IPS-20b (cell line): Measurements from ENCODE around the gene ASIC1.
"Not testable (repeated sequence)": the region's sequence is repeated elsewhere in the genome, so short reads cannot be mapped to it uniquely, and the experiment has no call there.

Experiments used
- H3K27ac ChIP-seq: one replicate; pipeline ENCODE4 v1.5.1; 2013; ENCODE audit warnings: low read length
- H3K27me3 ChIP-seq: 2 replicates; pipeline ENCODE4 v1.6.1; 2013; ENCODE audit warnings: mild to moderate bottlenecking, low read length, inconsistent platforms; ENCODE audit not compliant: insufficient read depth
- H3K36me3 ChIP-seq: 2 replicates; pipeline ENCODE4 v1.6.1; 2013; ENCODE audit warnings: low read depth, mild to moderate bottlenecking, inconsistent platforms, low read length, moderate library complexity; ENCODE audit not compliant: insufficient read depth
- H3K4me1 ChIP-seq: 2 replicates; pipeline ENCODE4 v1.6.1; 2013; ENCODE audit warnings: mild to moderate bottlenecking, control low read depth, inconsistent platforms, low read length, moderate library complexity; ENCODE audit not compliant: insufficient read depth
- H3K4me3 ChIP-seq: 2 replicates; pipeline ENCODE4 v1.5.1; 2013; ENCODE audit warnings: mild to moderate bottlenecking, low read length, inconsistent platforms
- H3K9ac ChIP-seq: 2 replicates; pipeline ENCODE4 v1.6.1; 2013; ENCODE audit warnings: low read depth, mild to moderate bottlenecking, inconsistent platforms, low read length, moderate library complexity
- H3K9me3 ChIP-seq: 2 replicates; pipeline ENCODE4 v1.6.1; 2013; ENCODE audit warnings: mild to moderate bottlenecking, low read depth, low read length, inconsistent platforms; ENCODE audit not compliant: insufficient read depth

Gene ASIC1

GRCh38 chr12:50079771-50080170 is 22.4 kb downstream of the ASIC1 start:
- Histone ChIP-seq H3K27me3 (peaks cover 28% of the 10 kb centered on the region), H3K4me3 (no peak overlapping the region), H3K4me1 (no peaks in the 10 kb centered on the region), H3K27ac (no peak overlapping the region), H3K9me3 (no peaks in the 10 kb centered on the region), H3K9ac (no peak overlapping the region), H3K36me3 (no peaks in the 10 kb centered on the region)

DNA sequence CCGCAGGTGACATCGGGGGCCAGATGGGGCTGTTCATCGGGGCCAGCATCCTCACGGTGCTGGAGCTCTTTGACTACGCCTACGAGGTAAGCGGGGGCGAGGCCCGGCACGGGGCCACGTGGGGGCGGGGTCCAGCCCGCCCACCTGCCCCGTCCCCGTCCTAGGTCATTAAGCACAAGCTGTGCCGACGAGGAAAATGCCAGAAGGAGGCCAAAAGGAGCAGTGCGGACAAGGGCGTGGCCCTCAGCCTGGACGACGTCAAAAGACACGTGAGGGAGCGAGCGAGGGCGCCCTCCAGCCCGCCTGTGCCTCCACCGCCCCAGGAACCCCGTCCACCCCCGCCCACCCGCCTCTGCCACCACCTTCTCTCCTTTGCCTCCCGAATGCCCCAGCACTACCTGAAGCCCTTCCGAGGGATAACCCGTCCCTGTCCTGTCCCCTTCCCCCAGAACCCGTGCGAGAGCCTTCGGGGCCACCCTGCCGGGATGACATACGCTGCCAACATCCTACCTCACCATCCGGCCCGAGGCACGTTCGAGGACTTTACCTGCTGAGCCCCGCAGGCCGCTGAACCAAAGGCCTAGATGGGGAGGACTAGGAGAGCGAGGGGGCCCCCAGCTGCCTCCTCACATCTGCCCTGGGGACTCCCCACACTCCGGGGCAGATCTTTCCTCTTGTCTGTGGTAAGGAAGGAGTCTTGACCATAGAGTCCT is 23.9 kb downstream of the ASIC1 start:
- no peaks in the 10 kb centered on the region for H3K36me3 ChIP-seq
- H3K9me3 ChIP-seq = no peaks in the 10 kb centered on the region
- H3K27ac ChIP-seq = no peak overlapping the region
- H3K27me3 ChIP-seq = peaks cover 28% of the 10 kb centered on the region
- H3K4me3 ChIP-seq = no peak overlapping the region
- H3K9ac ChIP-seq = no peak overlapping the region
- H3K4me1 ChIP-seq = no peaks in the 10 kb centered on the region

DNA sequence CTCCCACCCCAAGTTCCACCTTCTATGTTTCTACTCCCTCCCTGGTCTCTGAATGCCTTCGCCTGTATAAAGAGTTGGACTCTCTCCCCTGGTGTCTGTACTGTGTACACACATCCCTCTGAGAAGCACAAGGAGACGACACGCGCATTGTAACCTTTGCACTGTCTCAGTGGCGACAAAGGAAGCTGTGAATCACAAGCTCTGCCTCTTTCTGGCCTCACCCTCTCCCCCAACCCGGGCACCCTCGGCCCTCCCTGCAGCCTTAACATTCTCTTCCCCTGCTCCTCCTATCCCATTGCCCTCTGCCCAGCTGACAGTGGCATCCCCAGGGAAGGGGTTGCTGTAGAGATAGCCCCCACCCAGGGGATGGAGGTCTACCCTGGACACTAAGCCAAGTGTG is 25.2 kb downstream of the ASIC1 start:
- no peak overlapping the region for H3K9ac ChIP-seq

DNA sequence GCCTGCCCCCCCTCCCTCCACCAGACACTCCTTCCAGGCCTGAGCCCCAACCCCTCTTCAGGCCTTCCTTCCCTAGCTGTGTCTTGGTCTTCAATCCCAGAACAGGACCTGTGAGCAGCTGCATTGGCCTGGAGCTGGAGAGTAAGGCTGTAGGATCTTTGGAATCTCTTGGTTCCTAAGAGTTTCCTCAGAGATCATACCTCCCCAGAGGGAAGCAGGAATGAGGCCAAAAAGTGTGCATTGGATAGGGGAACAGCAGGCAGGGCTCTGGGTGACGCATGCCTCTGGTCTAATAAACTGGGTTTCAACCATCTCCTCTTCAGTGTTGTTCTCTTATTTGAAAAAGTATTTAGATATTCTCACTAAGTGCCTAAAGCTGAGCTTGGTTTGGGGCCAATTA is 25.9 kb downstream of the ASIC1 start:
- no peak overlapping the region for H3K9ac ChIP-seq
- no peak overlapping the region for H3K4me3 ChIP-seq
- H3K36me3 ChIP-seq = peaks cover 20% of the 10 kb centered on the region
- no peaks in the 10 kb centered on the region for H3K9me3 ChIP-seq
- H3K27ac ChIP-seq = no peak overlapping the region
- H3K27me3 ChIP-seq = peaks cover 28% of the 10 kb centered on the region
- H3K4me1 ChIP-seq = no peaks in the 10 kb centered on the region

More for the DNA sequence above, 25.2 kb downstream of the ASIC1 start:
- H3K27me3 ChIP-seq = peaks cover 28% of the 10 kb centered on the region
- no peaks in the 10 kb centered on the region for H3K4me1 ChIP-seq
- H3K36me3 ChIP-seq = peaks cover 13% of the 10 kb centered on the region
- no peak overlapping the region for H3K4me3 ChIP-seq
- H3K27ac ChIP-seq = no peak overlapping the region
- no peaks in the 10 kb centered on the region for H3K9me3 ChIP-seq

GRCh38 chr12:50084409-50084774 is 27.0 kb downstream of the ASIC1 start:
- H3K9me3 ChIP-seq, H3K27ac ChIP-seq, H3K4me1 ChIP-seq: not testable (repeated sequence)
- H3K9ac ChIP-seq = peak overlapping the region; percentile 87
- H3K27me3 ChIP-seq = peaks cover 28% of the 10 kb centered on the region
- peak overlapping the region; percentile 95 for H3K4me3 ChIP-seq
- H3K36me3 ChIP-seq = peaks cover 31% of the 10 kb centered on the region

DNA sequence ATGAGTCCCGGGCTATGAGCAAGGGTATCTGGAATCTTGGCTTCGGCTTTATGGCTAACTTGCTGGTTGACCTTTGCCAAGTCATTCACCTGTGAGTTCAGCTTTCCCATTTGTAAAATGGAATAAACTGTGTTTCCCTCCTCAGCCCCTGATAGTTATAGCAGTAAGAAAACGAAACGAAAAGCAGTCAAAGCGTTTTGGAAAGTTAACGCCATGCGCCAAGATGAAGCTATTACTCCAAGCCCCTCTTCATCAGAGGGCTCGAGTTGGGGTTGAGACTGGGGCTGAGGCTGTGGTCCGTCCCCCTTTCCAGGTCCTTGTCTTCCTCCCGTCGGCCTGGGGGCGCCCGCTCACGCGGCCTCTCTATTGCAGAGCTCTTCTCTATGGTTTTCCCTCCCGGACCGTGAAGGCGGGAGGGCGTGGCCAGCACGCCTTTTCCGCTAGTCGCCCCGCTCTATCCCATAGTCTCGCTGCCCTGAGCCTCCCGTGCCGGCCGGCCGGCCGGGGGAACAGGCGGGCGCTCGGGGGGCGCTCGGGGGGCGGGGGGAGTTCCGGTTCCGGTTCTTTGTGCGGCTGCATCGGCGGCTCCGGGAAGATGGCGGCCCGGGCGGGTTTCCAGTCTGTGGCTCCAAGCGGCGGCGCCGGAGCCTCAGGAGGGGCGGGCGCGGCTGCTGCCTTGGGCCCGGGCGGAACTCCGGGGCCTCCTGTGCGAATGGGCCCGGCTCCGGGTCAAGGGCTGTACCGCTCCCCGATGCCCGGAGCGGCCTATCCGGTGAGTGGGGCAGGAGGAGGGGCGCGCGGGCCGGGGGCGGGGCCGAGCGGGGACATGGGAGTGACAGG is 27.6 kb downstream of the ASIC1 start, which contains the start of gene SMARCD1:
SMARCD1 (plus strand) TSS at position 568 of the 840 bp plus-strand sequence; CDS start at position 596, 28 bp downstream.
- no peaks in the 10 kb centered on the region for H3K9me3 ChIP-seq
- peaks cover 23% of the 10 kb centered on the region for H3K27me3 ChIP-seq
- peak within 1 kb of the TSS; percentile 95 for H3K4me3 ChIP-seq
- H3K36me3 ChIP-seq = peaks cover 37% of the 10 kb centered on the region
- peak within 1 kb of the TSS; percentile 30 for H3K27ac ChIP-seq
- peak within 1 kb of the TSS; percentile 87 for H3K9ac ChIP-seq
- no peaks in the 10 kb centered on the region for H3K4me1 ChIP-seq

DNA sequence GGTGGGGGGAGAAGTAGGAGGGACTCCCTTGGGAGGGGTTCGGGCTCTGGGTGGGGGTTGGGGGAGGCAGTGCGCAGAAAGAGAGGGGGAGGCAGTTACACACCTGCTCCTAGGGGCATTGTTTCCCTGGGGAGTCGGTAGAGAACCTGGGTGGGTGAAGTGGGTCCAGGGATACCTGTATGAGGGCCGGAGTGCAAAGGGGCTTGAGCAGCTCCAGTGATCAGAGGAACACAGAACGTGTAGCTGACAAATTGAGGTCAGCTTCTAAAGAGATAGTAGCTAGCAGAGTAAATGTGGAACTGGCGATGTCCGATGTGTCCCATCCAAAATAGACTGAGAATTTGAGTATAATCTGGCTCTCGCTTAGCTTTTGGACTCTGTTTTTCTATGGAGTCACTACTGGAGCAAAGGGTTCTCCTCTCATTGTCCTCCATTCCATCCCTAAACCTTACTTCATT is 28.2 kb downstream of the ASIC1 start:
- Histone ChIP-seq H3K27ac (peak overlapping the region; percentile 30), H3K9ac (peak overlapping the region; percentile 86), H3K4me3 (peak overlapping the region; percentile 95), H3K4me1 (no peaks in the 10 kb centered on the region), H3K36me3 (peaks cover 43% of the 10 kb centered on the region), H3K27me3 (peaks cover 16% of the 10 kb centered on the region), H3K9me3 (no peaks in the 10 kb centered on the region)

GRCh38 chr12:50086148-50086547 is 28.8 kb downstream of the ASIC1 start:
- no peaks in the 10 kb centered on the region for H3K4me1 ChIP-seq
- peak overlapping the region; percentile 86; the same call in 1 of the 2 replicates for H3K9ac ChIP-seq
- H3K27me3 ChIP-seq = peaks cover 11% of the 10 kb centered on the region
- peak overlapping the region; percentile 95 for H3K4me3 ChIP-seq
- H3K9me3 ChIP-seq = no peaks in the 10 kb centered on the region
- peaks cover 47% of the 10 kb centered on the region for H3K36me3 ChIP-seq
- peak overlapping the region; percentile 30 for H3K27ac ChIP-seq

DNA sequence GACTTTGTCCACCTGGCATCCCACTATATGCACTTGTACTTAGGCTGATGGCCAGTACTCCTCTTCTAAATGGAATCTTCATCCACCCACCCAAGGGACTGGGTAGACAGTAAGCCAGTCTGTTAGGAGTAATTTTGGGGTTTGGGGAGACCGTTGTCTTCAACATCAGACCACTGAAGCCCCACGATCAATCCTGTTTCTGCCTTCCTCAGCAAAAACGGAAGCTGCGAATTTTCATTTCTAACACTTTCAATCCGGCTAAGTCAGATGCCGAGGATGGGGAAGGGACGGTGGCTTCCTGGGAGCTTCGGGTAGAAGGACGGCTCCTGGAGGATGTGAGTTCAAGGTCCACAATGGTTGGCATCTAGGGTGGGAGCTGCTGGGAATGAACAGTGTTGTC is 29.8 kb downstream of the ASIC1 start:
- Histone ChIP-seq H3K9ac (no peak overlapping the region), H3K27ac (no peak overlapping the region), H3K4me1 (no peaks in the 10 kb centered on the region), H3K4me3 (no peak overlapping the region), H3K27me3 (peaks cover 1% of the 10 kb centered on the region; the same call in 1 of the 2 replicates), H3K36me3 (peaks cover 57% of the 10 kb centered on the region), H3K9me3 (no peaks in the 10 kb centered on the region)

DNA sequence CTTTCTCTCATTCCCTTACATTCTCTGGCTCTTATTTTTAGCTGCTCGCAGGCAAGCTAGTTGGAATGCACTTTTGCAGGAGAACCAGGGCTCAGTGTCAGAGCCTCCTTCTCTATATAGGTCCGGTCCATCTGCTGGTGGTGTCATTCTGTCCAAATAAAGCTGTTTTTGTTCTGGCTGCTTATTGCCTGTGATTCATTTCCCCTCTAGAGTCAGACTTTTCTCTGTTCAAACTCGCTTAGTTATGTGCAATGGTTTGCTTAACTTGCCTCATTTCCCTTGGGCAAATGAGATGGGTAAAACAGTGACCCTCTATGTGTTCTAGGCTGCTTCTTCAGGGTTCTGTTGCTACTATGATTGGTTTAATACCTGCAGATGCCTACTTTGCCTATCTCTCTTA is 30.6 kb downstream of the ASIC1 start:
- Histone ChIP-seq H3K27me3 (no peaks in the 10 kb centered on the region), H3K9me3 (no peaks in the 10 kb centered on the region), H3K9ac (no peak overlapping the region), H3K4me1 (no peaks in the 10 kb centered on the region), H3K4me3 (no peak overlapping the region), H3K27ac (no peak overlapping the region), H3K36me3 (peaks cover 65% of the 10 kb centered on the region)

- H3K4me1 ChIP-seq = no peaks in the 10 kb centered on the region
- no peak overlapping the region for H3K4me3 ChIP-seq
- H3K36me3 ChIP-seq = peaks cover 73% of the 10 kb centered on the region
- no peaks in the 10 kb centered on the region for H3K9me3 ChIP-seq
- no peaks in the 10 kb centered on the region for H3K27me3 ChIP-seq
- H3K9ac ChIP-seq = no peak overlapping the region
- H3K27ac ChIP-seq = no peak overlapping the region
Measured at GRCh38 chr12:50088577-50089335, 31.4 kb downstream of the ASIC1 start.
